NT2/D1 (cell line): ENCODE measurements around the gene ATP8B1.
"Not testable (repeated sequence)": the region's sequence is repeated elsewhere in the genome, so short reads cannot be mapped to it uniquely, and the experiment has no call there.

Experiments used
- YY1 ChIP-seq: IDR thresholded peaks from 2 replicates; pipeline ENCODE4 v1.6.1; 2011; ENCODE audit not compliant: insufficient read length, insufficient read depth
- ZNF274 ChIP-seq: IDR thresholded peaks from 2 replicates; pipeline ENCODE4 v1.6.1; 2011; ENCODE audit warnings: mild to moderate bottlenecking, low read depth, low read length

DNA sequence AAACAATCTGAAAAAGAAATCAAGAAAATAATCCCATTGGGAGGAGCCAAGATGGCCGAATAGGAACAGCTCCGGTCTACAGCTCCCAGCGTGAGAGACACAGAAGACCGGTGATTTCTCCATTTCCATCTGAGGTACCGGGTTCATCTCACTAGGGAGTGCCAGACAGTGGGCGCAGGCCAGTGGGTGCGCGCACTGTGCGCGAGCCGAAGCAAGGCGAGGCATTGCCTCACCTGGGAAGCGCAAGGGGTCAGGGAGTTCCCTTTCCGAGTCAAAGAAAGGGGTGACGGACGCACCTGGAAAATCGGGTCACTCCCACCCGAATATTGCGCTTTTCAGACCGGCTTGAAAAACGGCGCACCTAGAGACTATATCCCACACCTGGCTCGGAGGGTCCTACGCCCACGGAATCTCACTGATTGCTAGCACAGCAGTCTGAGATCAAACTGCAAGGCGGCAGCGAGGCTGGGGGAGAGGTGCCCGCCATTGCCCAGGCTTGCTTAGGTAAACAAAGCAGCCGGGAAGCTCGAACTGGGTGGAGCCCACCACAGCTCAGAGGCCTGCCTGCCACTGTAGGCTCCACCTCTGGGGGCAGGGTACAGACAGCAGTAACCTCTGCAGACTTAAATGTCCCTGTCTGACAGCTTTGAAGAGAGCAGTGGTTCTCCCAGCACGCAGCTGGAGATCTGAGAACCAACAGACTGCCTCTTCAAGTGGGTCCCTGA lies 83.7 kb downstream of the ATP8B1 start:
- not testable (repeated sequence) for TF ChIP-seq YY1, ZNF274
